HG02642 (cell line): ENCODE data around the gene ARHGEF4.

ENCODE experiments used
- ATAC-seq: cut with Tn5 transposase; IDR thresholded peaks from one replicate; pipeline ENCODE4 v1.9.1; 2021; ENCODE audit warnings: mild to moderate bottlenecking; ENCODE audit not compliant: unreplicated experiment, poor library complexity

The ARHGEF4 gene

DNA sequence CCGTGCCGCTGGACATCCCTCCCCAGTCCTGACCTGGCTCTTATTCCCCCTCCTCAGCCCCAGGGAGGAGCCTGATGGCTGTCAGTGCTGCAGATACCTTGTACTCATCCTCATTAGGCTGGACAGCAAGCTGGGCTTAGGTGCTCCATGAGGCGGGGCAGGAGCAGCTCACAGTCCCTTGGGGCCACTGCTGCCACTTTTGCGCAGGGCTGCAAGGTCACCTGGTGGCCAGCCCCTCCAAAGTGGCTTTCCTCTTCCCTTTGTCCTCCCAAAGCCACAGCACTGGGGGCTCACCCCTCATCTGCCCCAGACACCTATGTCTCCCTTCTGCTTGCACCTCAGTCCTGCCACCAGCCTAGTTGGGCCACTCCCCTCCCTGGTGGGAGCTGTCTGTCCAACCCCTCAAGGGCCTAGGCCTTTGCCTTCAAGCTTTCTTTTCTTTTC lies 195.7 kb downstream of the ARHGEF4 start:
- ATAC-seq: no peak

DNA sequence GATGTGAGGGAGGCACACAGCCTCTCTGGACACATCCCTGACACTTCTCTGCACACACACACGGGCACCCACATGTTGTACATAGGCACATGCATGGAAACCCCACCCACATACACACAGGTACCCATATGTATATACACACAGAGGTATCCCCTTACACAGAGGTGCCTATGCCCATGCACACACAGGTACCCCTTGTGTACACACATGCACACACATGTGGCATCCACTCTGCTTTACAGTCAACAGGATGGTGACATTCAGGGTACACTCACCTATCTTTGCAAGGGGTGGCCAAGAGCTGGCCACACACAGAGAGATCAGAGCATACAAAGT lies 197.0 kb downstream of the ARHGEF4 start:
- no peak for ATAC-seq

DNA sequence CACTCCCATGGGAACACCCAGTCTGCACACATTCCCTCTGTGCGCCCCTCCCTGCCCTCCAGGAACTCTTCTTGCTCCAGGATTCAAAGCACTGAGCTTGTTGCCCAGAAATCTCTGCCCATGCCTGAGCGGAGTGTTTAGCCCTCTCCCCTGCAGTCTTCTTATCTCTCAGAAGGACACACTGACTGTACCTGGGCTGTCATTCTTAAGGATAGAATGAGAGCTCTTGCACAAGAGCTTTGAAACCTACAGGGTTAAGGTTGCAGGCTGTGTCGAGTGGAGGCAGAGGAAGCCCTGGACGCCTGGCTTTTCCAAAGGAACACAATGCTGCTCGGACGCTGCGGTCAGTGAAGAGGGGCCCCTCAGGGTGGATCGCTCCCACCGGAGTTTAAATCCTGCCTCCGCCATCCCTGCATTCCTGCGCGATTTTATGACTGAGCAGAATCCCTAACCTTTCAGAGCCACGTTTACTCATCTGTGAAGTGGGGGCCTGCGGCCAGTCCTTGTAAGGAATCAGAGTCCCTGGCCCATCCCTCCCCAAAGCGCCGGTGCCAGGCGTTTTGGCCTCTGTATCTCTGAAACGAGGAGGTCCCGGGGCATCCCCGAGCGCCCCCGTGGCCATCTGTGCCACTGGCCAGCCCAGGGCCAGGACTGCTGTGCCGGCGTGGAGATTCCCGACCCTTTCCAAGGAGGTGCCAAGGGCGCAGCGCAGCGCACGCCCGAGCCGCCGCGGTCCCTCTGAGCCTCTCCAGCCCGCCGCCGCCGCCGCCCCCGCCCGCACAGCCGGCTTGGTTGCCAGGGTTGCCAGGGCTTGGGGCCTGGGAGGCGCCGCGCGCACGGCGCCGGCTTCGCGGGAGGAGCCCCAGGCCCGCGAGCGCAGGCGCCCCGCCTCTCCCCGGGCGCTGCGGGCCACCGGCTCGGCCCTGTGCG lies 197.7 kb downstream of the ARHGEF4 start:
- ATAC-seq: no peak

DNA sequence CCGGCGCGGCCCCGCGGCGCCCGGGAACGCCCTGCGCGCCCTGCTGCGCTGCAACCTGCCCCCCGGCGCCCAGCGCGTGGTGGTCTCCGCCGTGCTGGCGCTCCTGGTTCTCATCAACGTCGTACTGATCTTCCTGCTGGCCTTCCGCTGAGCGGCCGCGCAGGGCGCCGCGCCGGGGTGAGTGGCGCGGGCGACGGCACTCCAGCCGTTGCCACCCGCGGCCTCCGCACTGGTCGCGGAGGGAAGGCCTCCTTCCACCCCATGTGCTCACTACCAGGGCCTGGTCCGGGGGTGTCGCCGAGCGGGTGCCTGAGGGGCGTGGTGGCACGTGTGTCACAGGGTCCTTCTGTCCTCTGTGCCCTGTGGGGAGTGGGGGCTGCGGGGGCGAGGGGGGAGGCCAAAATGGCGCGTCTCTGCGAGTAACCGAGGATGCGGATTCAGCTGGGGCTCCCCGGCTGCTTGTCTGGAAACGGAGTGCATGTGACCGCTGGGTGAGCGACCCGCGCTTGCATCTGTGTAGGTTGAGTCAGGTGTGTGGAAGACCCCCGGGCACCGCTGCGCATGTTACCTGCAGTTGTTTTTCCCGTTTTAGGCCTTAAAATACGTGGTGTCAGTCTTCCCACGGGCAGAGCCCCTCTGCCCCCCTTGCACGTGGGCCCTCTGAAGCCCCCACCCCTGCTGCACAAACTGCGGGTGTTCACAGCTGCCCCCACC lies 198.6 kb downstream of the ARHGEF4 start:
- ATAC-seq: no peak

DNA sequence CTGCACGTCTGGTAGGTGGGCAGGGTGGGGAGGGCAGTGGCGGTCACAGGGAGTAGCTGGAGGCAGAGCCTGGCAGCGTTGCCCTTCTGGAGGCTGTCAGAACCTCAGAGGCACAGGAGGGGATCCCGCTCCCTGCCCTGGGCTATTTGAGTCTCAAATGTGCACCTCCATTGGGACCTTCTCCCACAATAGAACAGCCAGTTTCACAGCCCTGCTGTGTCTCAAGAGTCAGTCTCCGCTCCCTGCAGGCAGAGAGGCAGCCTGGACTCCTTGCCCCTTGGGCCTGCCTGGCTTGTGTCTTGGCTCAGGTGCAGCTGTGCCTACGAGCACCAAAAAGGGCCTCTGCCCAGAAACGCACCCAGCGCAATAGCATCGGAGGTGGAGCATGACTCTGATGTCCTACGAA lies 199.1 kb downstream of the ARHGEF4 start:
- no peak for ATAC-seq

DNA sequence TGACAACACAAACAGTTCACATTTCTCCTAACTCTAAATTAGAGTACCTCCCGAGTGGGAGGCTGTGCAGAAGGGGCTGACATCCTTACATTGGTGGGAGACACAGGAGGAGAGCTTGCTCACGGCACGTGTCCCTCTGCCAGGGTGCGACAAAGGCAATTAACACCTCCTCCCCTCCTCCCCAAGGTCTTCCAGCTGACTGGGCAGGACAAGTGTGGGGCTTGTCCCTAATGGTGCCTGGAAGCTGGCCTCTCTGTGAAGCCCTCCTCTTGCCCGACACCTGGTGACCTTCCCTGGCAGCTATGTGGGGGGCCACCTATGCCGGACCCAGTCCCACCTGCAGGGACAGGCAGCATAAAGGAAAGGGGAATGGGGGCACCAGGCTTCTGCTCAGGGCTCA lies 199.6 kb downstream of the ARHGEF4 start:
- no peak for ATAC-seq

DNA sequence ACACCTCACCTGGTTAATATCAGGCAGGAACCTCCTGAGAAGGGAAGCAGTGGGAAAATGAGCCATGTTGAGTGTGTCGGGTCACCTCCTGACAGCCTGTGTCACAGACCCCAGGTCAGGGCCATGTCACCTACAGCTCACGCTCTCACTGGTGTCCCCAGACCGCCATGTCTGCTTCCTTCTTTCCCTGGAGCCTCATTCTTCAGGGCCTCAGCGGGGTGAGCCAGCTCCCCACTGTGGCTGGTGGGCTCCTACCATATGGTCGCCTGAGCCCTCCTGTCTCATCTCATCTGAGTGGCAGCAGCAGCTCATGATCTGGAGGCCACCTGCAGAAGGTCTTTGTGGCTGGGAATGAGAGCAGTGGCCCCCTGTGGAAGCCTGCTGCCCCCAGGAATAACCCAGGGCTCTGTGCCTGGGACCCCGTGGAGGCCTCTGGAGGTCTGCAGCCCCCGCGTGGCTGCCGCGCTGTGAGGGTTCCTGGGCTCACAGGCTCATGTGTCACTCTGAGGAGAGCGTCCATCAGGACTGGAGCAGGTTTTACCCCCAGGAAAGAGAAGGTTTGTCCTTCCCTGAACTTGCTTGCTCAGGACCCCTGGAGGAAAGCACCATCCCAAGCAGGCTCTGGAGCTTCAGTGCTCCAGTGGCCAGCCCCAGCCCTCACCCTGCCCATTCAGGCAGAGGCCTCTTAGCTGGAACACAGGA lies 200.1 kb downstream of the ARHGEF4 start:
- ATAC-seq: no peak

DNA sequence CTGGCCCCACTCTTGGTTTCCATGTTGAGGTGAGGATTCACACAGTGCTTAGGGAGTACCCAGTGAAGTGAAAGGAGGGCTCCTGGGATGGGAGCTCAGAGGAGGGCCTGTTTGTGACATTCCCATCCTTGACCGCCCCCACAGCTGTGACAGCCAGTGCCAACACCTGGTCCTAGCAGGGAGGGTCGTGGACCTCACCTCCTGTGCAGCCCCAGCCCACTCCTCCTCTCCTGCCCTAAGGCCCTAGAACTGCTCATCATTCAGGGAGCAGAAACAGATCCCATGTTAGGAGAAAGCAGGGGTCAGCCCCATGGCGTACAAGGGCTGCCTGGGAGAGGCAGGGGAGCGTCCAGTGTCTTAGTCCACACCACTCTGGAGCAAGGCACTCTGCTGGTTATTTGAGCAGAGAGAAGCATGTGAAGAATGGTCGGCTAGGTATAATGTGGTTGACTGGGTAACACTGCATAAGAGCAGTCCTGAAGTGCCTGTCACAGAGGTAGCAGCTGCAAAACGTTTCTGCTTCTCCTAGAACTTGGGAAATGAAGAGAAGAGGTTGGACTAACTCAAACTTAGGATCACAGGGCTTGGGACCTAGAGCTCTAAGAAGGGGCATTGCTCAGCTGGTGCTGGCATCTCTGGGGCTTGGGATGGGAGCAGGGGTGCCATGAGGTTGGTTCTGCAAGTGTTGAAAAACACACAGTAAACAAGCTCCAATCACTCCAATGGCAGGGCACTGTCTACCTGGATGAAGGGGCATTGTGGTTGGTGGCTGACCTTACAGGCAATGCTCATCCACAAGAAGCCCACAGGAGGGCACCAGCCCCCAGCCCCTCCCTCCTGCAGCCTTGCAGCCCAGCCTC lies 200.9 kb downstream of the ARHGEF4 start:
- ATAC-seq: no peak

DNA sequence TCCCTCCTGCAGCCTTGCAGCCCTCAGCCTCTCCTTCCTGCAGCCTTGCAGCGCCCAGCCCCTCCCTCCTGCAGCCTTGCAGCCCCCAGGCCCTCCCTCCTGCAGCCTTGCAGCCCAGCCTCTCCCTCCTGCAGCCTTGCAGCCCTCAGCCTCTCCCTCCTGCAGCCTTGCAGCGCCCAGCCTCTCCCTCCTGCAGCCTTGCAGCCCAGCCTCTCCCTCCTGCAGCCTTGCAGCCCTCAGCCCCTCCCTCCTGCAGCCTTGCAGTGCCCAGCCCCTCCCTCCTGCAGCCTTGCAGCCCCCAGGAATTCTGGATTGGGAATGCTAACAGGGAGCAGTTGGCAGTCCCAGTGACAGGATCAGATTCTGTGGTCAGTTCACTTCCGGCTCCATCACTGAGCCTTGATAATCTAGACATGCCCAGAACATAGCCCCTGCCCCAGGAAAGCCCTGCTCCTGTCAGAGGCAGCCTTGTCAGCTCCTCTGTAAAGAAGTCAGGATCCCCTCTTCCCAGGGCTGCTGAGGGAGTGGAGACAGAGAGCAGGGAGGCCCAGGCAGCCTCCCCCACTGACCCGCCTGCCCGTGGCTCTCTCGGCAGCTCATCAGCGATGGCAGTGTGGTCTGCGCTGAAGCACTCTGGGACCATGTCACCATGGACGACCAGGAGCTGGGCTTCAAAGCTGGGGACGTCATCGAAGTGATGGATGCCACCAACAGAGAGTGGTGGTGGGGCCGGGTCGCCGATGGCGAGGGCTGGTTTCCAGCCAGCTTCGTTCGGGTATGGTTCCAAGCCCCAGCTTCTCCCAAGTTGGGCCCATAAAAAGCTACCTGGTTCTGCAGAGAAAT lies 201.8 kb downstream of the ARHGEF4 start:
- no peak for ATAC-seq

DNA sequence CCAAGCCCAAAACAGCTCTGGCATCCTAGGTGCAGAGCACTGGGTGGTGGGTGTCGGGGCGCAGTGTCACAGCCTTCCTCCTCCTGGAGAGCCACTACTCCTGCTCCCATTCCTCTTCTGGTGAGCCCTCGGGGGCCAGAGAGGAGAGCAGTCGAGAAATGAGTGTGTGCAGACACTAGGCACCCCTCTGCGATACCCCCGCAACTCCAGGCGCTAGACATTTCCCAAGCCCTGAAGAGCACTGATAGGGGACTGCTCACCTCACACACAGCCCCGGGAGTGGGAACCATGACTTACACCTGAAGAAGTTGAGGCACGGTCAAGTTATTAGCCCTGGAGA lies 202.4 kb downstream of the ARHGEF4 start:
- ATAC-seq: no peak

DNA sequence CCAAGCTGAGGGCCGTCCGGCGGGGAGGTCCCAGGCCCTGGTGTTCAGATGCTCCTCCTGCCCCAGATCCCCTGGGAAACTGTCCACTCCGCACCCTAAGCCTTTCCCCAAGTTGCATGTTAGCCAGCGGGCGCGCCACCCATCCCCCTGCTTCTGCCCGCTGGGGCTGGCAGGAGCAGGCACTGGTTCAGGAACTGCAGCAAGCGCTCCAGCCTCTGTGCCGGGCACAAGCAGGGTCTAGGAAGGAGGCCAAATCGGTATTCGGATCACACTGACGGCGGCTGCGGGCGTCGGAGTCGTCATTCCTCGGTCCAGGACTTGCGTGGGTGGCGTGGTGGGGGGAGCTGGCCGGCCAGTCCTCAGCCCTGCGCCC lies 202.8 kb downstream of the ARHGEF4 start:
- no peak for ATAC-seq

DNA sequence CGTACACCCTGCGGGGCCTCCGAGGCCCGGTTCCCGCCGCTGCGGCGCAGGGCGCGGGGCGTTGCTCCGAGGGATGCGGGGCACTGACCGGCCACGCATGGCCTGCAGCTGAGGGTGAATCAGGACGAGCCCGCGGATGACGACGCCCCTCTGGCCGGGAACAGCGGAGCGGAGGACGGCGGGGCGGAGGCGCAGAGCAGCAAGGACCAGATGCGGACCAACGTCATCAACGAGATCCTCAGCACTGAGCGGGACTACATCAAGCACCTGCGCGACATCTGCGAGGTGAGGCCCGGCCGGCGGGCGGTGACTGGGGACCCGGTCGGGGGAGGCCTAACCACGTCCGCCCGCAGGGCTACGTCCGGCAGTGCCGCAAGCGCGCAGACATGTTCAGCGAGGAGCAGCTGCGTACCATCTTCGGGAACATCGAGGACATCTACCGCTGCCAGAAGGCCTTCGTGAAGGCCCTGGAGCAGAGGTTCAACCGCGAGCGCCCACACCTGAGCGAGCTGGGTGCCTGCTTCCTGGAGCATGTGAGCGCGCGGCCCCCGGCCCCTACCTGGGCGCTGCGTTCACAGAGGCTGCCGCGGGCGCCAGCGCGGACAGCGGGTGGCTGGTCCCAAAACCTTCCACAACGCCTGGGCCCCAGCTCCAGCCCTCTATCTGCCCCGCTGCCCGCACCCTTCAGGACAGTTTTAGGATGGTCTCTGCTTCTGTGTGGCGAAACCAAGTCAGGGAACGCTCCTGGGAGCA lies 203.4 kb downstream of the ARHGEF4 start:
- ATAC-seq: no peak

DNA sequence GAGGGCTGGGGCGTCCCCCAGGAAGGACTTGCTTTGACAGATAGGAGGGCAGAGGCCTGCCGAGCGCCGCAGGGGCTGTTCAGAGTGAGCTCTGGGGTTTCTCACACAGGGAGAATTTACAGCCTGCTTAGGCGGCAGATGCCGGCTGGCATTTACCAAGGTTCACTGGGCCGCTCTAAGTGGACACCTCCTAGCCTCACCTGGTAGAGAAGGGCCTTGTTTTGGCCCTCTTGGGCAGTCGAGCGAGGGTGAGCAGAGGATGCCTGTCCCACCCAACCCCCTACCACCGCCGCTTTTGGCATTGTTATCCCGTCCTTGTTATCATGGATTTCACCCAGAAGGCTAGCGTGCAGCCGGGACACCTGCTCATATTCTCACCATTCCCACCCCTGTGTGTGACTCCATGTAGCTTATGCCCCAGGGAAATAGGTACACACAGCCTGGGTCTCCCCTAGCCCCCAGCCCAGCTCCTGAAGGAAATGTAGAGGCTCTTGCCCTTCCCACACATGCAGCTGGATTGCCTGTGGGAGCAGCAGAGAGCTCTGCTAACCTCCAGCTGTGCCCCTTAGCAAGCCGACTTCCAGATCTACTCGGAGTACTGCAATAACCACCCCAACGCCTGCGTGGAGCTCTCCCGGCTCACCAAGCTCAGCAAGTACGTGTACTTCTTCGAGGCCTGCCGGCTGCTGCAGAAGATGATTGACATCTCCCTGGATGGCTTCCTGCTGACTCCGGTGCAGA lies 204.1 kb downstream of the ARHGEF4 start:
- no peak for ATAC-seq

DNA sequence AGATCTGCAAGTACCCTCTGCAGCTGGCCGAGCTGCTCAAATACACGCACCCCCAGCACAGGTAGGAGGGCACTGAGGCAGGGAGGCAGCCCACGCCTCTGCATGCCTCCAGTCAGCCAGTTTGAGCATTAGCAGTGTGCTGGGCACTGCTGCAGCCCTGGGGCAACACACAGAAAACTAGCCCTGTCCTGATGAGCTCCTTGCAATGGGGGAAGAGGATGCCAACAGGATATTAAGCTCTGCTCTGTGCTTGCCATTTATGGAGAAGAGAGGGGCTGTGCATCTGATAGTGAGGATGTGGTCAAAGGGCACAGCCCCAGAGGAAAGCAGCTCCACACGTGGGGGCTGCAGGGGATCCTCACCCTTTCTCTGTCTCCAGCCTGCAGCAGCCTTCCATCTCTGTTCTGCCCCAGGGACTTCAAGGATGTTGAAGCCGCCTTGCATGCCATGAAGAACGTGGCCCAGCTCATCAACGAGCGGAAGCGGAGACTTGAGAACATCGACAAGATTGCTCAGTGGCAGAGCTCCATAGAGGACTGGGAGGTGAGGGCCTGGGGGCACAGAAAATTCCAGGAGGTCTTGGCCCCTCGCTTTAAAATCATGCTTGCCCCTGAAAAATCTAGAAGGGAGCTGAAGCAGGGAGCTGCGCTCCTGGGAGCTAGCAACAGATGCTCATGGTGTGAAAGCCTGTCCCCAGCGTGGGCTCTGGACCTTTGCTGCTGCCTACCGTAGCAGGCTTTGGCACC lies 204.9 kb downstream of the ARHGEF4 start:
- ATAC-seq: no peak

DNA sequence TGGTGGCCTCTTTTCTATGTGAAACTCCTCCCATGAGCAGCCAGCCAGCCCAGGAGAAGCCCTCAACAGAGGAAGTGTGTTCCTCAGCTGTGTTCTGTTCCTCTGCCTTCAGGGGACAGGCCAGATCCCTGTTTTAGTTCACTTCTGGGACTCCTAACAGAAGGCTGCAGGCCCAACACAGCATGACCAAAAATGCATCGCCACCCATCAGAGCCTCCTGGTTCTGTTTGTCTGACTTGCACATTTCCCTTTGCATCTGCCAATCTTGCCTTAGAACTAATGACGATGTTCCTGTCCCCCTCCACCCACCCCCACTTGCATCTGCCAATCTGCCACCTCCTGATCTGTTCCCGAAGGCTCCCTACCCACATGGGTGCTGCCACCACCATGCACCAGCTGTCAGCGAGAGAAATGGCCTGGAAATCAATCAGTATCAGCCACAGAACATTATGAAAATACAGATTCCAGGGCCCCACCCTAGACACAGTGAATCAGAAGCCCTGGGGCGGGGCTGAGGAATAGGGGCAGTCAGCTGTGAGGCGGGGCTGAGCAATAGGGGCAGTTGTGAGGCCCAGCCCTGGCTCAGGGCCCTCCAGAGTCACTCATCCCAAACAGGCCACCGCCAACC lies 205.5 kb downstream of the ARHGEF4 start:
- no peak for ATAC-seq

DNA sequence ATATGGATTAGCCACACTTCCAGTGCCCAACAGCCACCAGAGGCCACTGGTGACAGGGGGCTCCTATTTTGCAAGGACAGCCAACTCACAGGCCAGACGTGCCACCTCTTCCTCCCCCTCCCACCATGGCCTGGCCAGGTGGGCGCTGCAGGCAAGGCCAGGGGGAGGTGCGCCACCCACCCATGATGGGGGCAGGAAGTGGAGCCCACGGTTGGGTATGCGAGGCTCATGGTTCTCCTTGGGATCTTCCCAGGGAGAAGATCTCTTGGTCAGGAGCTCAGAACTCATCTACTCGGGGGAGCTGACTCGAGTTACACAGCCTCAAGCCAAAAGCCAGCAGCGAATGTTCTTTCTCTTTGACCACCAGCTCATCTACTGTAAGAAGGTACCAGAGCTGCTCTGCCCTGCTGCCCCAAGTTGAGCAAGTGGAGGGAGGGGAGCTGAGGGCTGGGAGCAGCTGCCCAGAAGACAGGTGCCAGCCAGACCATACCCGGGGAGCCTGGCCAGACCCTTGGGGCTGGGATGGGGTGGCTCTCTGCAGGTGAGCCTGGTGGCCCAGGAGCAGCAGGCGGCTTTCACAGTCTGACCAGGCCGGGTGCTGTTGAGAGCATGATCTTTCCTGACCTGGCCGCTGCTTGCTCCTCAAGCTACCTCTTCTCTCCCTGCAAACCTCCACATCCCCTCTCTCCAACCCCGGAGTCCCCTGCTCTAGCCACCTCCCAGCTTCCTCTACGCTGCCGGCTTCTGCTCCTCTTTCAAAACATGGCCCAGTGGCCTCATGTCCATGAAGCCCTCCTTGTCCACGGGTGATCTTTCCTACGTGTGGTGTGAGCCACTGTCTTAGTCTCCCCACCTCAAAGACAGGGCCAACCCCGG lies 206.7 kb downstream of the ARHGEF4 start:
- ATAC-seq: no peak
